GM23248 (cell line): ENCODE results near the gene ZDHHC14. TPM values are rescaled to one million over a fixed set of nuclear protein-coding genes. Genes with fewer than 3 reads are reported as not detected.

Experiments
- DNase-seq: peaks from one replicate; pipeline ENCODE4 v3.0.0-alpha.2; 2015
- H2AFZ ChIP-seq: fragments of 200-600 bp; sonication (generic); 2 replicates; pipeline ENCODE4 v1.6.1; 2016; ENCODE audit warnings: antibody characterized with exemption
- H3F3A ChIP-seq: fragments of 200-600 bp; sonication (generic); 2 replicates; pipeline ENCODE4 v1.6.1; 2016; ENCODE audit warnings: mild to moderate bottlenecking, antibody characterized with exemption, mixed run types; ENCODE audit not compliant: insufficient read depth
- H3K27ac ChIP-seq: fragments of 200-600 bp; sonication (generic); 2 replicates; pipeline ENCODE4 v1.5.1; 2016; ENCODE audit warnings: mild to moderate bottlenecking
- H3K27me3 ChIP-seq: fragments of 200-600 bp; sonication (generic); replicated peaks from 2 replicates; pipeline ENCODE4 v1.6.1; 2016; ENCODE audit warnings: mild to moderate bottlenecking; ENCODE audit not compliant: insufficient read depth
- H3K36me3 ChIP-seq: fragments of 200-600 bp; sonication (generic); 2 replicates; pipeline ENCODE4 v1.6.1; 2016; ENCODE audit warnings: low read depth, mild to moderate bottlenecking
- H3K4me1 ChIP-seq: fragments of 200-600 bp; sonication (generic); 2 replicates; pipeline ENCODE4 v1.6.1; 2016; ENCODE audit warnings: mild to moderate bottlenecking; ENCODE audit not compliant: insufficient read depth
- H3K4me2 ChIP-seq: fragments of 200-600 bp; sonication (generic); one replicate; pipeline ENCODE4 v1.6.1; 2016; ENCODE audit warnings: mild to moderate bottlenecking; ENCODE audit not compliant: unreplicated experiment
- H3K4me3 ChIP-seq: fragments of 200-600 bp; sonication (generic); 2 replicates; pipeline ENCODE4 v1.5.1; 2016; ENCODE audit warnings: mild to moderate bottlenecking
- H3K79me2 ChIP-seq: fragments of 200-600 bp; sonication (generic); 2 replicates; pipeline ENCODE4 v1.6.1; 2016; ENCODE audit warnings: mild to moderate bottlenecking; ENCODE audit not compliant: insufficient read depth
- H3K9ac ChIP-seq: fragments of 200-600 bp; sonication (generic); 2 replicates; pipeline ENCODE4 v1.6.1; 2016; ENCODE audit warnings: mild to moderate bottlenecking
- H3K9me2 ChIP-seq: fragments of 200-600 bp; sonication (generic); 2 replicates; pipeline ENCODE4 v1.6.1; 2016; ENCODE audit warnings: mixed run types, mild to moderate bottlenecking, moderate library complexity; ENCODE audit not compliant: insufficient read depth
- H3K9me3 ChIP-seq: fragments of 200-600 bp; sonication (generic); one replicate; pipeline ENCODE4 v1.6.1; 2017; ENCODE audit warnings: low read depth
- H4K20me1 ChIP-seq: fragments of 200-600 bp; sonication (generic); 2 replicates; pipeline ENCODE4 v1.6.0; 2016; ENCODE audit not compliant: insufficient read depth
- EZH2 ChIP-seq: fragments of 200-600 bp; sonication (generic); IDR thresholded peaks from 2 replicates; pipeline ENCODE4 v1.6.1; 2018; ENCODE audit warnings: antibody characterized with exemption, mild to moderate bottlenecking; ENCODE audit not compliant: insufficient read depth, poor library complexity, severe bottlenecking
- EZH2phosphoT487 ChIP-seq: fragments of 200-600 bp; sonication (generic); IDR thresholded peaks from 2 replicates; pipeline ENCODE4 v1.6.1; 2018; ENCODE audit warnings: antibody characterized with exemption, moderate library complexity, mild to moderate bottlenecking, low read depth; ENCODE audit not compliant: insufficient read depth
- WGBS, 2 experiments: methylation state at CpG; one replicate each; pipeline ENCODE4 v1.1.6; 2015 to 2017; ENCODE audit warnings: low lambda C conversion rate in 2 of 2, low coverage in 1 of 2; ENCODE audit errors: missing lambda C conversion rate in 2 of 2; 5-methylcytosine and 5-hydroxymethylcytosine counted together
- in situ Hi-C: fragments of 300-500 bp; cut with MboI; formaldehyde crosslinking; loops from 2 replicates; pipeline ENCODE4 v1.15.0; 2020
- polyA plus RNA-seq: library from polyadenylated mRNA; unstranded; fragments of >200 nt; fragmentation: Nextera tagmentation; extraction: Ambion mirVana; gene quantifications from 2 replicates; pipeline ENCODE4 v1.2.1, GENCODE V29; 2016
- total RNA-seq: library from RNA; depleted of rRNA; stranded (reverse); fragments of >200 nt; shearing (Covaris generic); gene quantifications from 2 replicates; pipeline ENCODE4 v1.2.3, GENCODE V29; 2014

ZDHHC14 gene
- total and polyA plus RNA-seq, 2 experiments from 2014 or later, result 1.4 to 4.5 TPM

DNA sequence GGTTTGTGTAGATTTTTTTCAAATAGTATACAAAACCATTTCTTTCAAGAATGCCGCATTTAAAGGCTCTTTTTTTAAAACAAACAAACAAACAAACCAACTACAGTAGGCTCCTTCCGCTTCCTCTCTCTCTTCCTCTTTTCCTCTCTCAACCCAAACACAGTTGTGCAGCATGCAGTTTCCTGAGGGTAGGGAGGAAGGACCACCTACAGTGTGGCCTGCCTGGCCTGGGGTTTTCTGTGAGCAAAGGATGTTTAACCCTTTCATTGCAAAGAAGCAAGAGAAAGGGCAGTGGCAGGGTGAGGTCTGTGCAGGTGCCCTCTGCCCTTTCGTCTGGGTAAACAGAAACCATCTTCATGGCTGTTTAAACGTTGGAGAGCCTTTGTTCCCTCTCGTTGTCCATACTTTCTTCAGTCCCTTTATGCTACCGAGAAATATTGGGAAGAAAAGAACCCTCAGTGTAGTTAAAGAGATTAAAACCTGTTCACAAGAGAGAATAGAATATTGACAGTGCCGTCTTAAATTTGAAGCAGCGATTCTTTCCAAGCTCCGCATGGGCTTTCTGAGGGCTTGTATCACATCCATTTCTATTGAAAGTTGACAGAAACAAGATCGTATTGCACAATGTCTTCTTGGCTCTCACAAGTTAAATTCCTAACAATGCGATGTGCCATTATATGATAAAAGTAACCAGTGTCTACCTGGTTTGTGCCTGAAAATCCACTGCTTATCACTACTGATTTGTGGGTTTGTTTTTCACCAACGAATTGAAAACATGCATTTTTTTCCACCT, 226.5 kb downstream of the ZDHHC14 start:
- no peak overlapping the region for H3K27ac ChIP-seq
- H3K36me3 ChIP-seq, result no peaks in the 10 kb centered on the region
- H3K4me3 ChIP-seq, result no peak overlapping the region
- H3K4me1 ChIP-seq, result peaks cover 3% of the 10 kb centered on the region
- no peak overlapping the region for H3K4me2 ChIP-seq
- H2AFZ ChIP-seq, result no peak overlapping the region
- DNase-seq, result no peak
- 0 out of 2 replicates have a peak, but pooled peaks cover 7% of the 10 kb centered on the region for H3F3A ChIP-seq
- H4K20me1 ChIP-seq, result no peaks in the 10 kb centered on the region
- in situ Hi-C loops, result no loop called here
- TF ChIP-seq EZH2 (no peak), EZH2phosphoT487 (no peak)
- WGBS, 2 experiments, result 78% methylated on average over 12 of the region's 12 CpGs
- no peaks in the 10 kb centered on the region for H3K9me3 ChIP-seq
- H3K9ac ChIP-seq, result no peak overlapping the region
- H3K27me3 ChIP-seq, result no peaks in the 10 kb centered on the region
- H3K9me2 ChIP-seq, result no peaks in the 10 kb centered on the region
- no peaks in the 10 kb centered on the region for H3K79me2 ChIP-seq

DNA sequence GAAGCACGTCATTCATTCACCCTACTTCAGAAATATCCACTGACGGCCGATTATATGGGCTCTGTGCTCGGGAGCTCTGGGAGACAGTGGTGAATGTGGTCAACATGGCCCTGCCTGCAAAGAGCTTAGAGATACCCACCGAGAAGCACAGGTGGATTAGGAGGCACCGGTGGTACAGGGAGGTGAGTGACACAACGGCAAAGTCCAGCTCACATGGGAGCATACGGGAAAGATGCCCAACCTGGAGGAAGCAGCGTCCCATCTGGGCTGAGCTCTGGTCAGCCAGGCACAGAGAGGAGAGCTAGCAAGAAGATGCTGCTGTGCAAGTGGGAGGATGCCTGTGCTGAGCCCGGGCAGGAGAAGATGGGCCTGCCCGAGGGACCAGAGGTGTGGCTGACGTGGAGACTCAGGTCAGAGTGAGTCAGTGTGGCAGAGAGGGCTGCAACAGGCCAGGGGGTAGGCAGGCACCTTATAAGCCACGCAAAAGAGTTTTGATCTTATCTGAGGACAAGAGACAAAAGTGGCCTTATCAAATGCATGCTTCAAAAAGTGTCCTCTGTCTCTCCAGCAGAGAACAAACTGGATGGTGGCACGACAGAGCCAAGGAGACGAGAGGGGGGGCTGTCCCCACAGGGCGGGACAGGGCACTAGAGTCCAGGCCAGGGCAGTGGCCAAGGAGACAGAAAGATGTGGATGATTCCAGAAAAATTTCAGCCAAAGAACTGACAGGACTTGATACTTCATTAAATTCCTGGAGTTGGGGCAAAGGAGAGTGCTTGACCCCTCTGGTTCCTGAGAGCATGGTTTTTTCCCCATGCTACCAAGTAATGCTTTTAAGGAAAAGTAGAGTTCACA, 227.5 kb downstream of the ZDHHC14 start:
- no peak overlapping the region for H2AFZ ChIP-seq
- H3K36me3 ChIP-seq, result no peaks in the 10 kb centered on the region
- in situ Hi-C loops, result no loop called here
- no peaks in the 10 kb centered on the region for H3K79me2 ChIP-seq
- H3K4me3 ChIP-seq, result no peak overlapping the region
- TF ChIP-seq EZH2 (no peak), EZH2phosphoT487 (no peak)
- WGBS, 2 experiments, result 89 to 91% methylated on average over 16 of the region's 16 CpGs
- H3K27ac ChIP-seq, result no peak overlapping the region
- H3K4me1 ChIP-seq, result peaks cover 11% of the 10 kb centered on the region
- no peak overlapping the region for H3K9ac ChIP-seq
- H3K4me2 ChIP-seq, result no peak overlapping the region
- H3K9me3 ChIP-seq, result no peaks in the 10 kb centered on the region
- no peaks in the 10 kb centered on the region for H3K27me3 ChIP-seq
- H3F3A ChIP-seq, result peaks cover 15% of the 10 kb centered on the region
- H3K9me2 ChIP-seq, result no peaks in the 10 kb centered on the region
- no peaks in the 10 kb centered on the region for H4K20me1 ChIP-seq
- no peak for DNase-seq

DNA sequence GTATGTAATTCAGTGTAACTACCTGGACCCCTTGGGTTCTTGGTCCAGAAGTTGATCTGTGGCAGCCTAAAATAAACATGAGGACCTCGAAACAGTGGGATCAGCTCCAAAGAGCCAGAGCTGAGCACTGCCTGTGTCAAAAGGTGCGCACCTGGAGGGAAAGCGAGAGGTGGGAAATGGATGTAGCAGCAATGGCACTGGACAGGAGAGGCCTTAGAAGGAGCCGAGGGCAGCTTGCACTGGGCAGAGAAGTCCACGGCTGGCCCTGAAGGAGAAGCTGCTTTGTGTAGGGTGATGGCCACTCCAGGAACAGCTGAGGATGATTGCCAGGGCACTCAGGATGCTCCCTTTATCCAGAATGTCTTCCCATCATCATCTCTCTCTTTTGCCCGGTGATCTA, 228.1 kb downstream of the ZDHHC14 start:
- no peaks in the 10 kb centered on the region for H3K9me3 ChIP-seq
- peaks cover 21% of the 10 kb centered on the region for H3F3A ChIP-seq
- no peaks in the 10 kb centered on the region for H3K9me2 ChIP-seq
- no peak overlapping the region for H3K27ac ChIP-seq
- no peak for DNase-seq
- no peak overlapping the region for H3K9ac ChIP-seq
- in situ Hi-C loops, result no loop called here
- no peak overlapping the region for H3K4me2 ChIP-seq
- H4K20me1 ChIP-seq, result no peaks in the 10 kb centered on the region
- no peaks in the 10 kb centered on the region for H3K79me2 ChIP-seq
- WGBS, 2 experiments, result 92 to 100% methylated on average over 5 to 6 of the region's 6 CpGs
- TF ChIP-seq EZH2phosphoT487, result no peak
- no peak for TF ChIP-seq EZH2
- H2AFZ ChIP-seq, result no peak overlapping the region
- H3K4me1 ChIP-seq, result peaks cover 18% of the 10 kb centered on the region
- H3K27me3 ChIP-seq, result no peaks in the 10 kb centered on the region
- no peak overlapping the region for H3K4me3 ChIP-seq
- no peaks in the 10 kb centered on the region for H3K36me3 ChIP-seq

DNA sequence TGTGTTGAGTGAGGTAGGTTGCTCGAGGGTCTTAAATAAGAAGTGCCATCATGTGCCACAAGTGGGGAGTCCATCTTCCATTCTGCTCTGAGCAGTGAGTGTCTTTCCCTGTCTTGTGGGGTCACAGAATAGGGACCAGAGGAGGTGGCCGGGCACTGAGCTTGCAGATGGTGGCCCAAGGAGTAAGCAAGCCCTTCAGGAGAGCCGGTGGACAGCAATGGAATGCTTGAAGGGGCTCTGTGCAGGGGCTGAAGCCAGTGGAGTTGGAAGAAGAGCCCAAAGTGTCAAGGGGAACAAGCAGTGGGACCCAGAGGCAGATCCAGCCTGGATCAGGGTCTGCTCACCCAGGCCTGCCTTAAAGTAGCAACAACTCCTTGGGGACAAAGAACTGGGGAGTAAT, 228.6 kb downstream of the ZDHHC14 start:
- Histone ChIP-seq H3K4me3 (no peak overlapping the region), H3K4me2 (no peak overlapping the region), H3K4me1 (peaks cover 20% of the 10 kb centered on the region), H3K27me3 (no peaks in the 10 kb centered on the region), H2AFZ (no peak overlapping the region), H3K36me3 (no peaks in the 10 kb centered on the region), H3K9ac (no peak overlapping the region), H3F3A (peaks cover 26% of the 10 kb centered on the region), H4K20me1 (no peaks in the 10 kb centered on the region), H3K9me3 (no peaks in the 10 kb centered on the region), H3K9me2 (no peaks in the 10 kb centered on the region), H3K79me2 (no peaks in the 10 kb centered on the region), H3K27ac (no peak overlapping the region)
- TF ChIP-seq EZH2phosphoT487 (no peak), EZH2 (no peak)
- in situ Hi-C loops, result no loop called here
- 93 to 94% methylated on average over 3 of the region's 3 CpGs for WGBS, 2 experiments
- no peak for DNase-seq
